Coronary artery (tissue), 2 donors: ENCODE data around the gene CCDC126.
"Not testable (repeated sequence)": the region's sequence is repeated elsewhere in the genome, so short reads cannot be mapped to it uniquely, and the experiment has no call there.

Source experiments
- DNase-seq: peaks from one replicate; pipeline ENCODE4 v3.0.0-alpha.2; 2017; ENCODE audit warnings: low spot score
- H3K27ac ChIP-seq, 2 donors: fragments of 200-600 bp; sonication (generic); one replicate each; pipeline ENCODE4 v1.5.1; 2016 to 2019
- H3K4me3 ChIP-seq: fragments of 200-600 bp; sonication (generic); 2 replicates; pipeline ENCODE4 v1.5.1; 2016; ENCODE audit warnings: mild to moderate bottlenecking, moderate library complexity
- CTCF ChIP-seq: fragments of 200-600 bp; sonication (generic); IDR thresholded peaks from one replicate; pipeline ENCODE4 v1.5.1; 2019; ENCODE audit warnings: antibody characterized with exemption

Gene CCDC126, protein sequence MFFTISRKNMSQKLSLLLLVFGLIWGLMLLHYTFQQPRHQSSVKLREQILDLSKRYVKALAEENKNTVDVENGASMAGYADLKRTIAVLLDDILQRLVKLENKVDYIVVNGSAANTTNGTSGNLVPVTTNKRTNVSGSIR

DNA sequence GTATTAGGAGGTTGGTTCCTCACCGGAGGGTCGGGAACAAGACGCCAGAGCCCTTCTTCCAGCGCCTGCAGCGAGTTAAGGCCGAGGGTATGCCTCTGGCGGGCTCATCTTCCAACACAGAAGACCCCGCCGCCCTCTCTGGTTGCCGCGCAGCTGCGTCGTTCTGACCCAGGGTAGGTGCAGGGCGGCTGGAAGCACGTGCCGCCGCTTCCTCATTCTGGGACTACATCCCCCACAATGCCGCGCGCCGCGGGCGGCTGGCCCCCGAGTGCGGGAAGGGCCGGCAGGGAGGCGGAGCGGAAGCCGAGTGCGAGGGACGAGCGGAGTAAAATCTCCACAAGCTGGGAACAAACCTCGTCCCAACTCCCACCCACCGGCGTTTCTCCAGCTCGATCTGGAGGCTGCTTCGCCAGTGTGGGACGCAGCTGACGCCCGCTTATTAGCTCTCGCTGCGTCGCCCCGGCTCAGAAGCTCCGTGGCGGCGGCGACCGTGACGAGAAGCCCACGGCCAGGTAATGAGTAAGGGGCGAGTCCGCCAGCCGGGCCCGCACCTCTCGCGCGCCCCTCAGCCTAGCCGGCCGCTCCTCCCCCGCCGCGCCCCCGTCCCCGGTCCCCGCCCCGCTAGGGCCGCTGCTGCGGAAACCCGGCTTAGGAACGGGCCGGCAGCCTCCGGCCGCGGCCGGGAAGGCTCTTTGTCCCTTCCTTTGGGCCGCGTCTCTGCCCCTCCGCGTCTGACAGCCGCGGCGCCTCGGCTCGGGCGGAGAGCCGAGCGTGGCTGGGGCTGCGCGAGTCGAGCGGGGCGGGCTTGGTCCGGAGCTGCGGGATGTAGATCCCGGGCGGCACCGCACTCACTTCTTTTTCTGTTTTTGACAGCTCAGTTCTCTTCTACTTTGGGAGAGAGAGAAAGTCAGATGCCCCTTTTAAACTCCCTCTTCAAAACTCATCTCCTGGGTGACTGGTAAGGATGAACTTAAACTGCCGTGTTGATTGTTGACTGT is at the start of gene CCDC126:
CCDC126 (plus strand) TSS at position 289 of the 998 bp plus-strand sequence. CDS start 13,934 bp downstream, outside the sequence.
- peak within 1 kb of the TSS; percentile 98 for H3K4me3 ChIP-seq
- DNase-seq = peak; percentile 92
- peak within 1 kb of the TSS; percentile 96 to 100 for H3K27ac ChIP-seq
- no peak for TF ChIP-seq CTCF

GRCh38 chr7:23547662-23548061 is 49.5 kb upstream of the CCDC126 start:
- Histone ChIP-seq H3K4me3 (no peak overlapping the region), H3K27ac (no peak overlapping the region)
- TF ChIP-seq CTCF = no peak
- DNase-seq = no peak

DNA sequence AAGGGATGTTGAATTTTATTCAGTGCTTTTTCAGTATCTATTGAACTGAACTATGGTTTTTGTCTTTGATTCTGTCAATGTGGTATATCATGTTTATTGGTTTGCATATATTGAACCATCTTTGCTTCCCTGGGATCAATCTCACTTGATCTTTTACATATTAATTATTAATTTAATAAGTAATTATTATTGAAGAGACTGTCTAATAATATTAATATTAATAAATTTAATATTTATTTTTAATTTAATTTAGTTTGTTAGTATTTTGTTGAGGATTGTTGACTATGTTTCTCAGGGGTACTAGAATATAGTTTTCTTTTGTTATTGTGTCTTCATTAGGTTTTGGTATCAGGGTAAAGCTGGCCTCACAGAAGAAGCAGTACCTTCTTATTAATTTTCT is 38.9 kb upstream of the CCDC126 start:
- no peak for TF ChIP-seq CTCF
- H3K4me3 ChIP-seq = no peak overlapping the region
- DNase-seq = no peak
- no peak overlapping the region for H3K27ac ChIP-seq

- peak overlapping the region; percentile 18 for H3K4me3 ChIP-seq
- no peak for DNase-seq
- H3K27ac ChIP-seq = no peak overlapping the region
- peak; percentile 54 for TF ChIP-seq CTCF
Measured at GRCh38 chr7:23570592-23571200, 26.5 kb upstream of the CCDC126 start.

DNA sequence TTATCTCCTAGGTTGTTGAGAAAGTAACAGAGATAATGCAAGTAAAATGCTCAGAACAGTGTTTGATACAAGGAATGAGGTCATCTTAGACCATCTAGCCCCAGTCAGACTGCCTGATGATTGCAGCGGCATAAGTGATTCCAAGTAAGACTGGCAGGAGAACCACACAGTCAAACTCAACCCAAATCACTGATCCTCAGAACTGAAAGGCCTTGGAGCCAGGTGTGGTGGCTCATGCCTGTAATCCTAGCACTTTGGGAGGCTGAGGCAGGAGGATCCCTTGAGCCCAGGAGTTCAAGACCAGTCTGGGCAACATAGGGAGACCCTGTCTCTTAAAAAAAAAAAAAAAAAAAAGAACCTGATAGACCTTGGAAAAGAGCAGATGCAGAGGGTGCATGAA is 15.2 kb upstream of the CCDC126 start:
- not testable (repeated sequence) for DNase-seq, H3K27ac ChIP-seq, H3K4me3 ChIP-seq

DNA sequence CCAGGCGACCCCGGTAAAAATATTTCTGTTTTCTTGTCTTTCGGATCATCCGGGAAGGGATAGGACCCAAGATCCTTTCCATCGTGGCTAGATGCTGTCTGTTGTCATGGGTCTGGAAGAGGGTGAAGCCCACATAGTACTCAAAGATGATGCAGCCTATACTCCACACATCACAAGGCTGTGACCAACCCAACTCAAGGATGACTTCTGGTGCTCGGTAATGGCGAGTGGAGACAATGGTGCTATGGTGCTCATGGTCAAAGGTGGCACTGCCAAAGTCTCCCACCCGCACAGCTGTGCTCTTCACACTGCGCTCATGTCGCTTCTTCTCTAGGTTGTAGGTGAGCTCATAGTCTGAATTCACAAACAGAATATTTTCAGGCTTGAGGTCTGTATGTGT is 11.9 kb upstream of the CCDC126 start:
- not testable (repeated sequence) for H3K27ac ChIP-seq, H3K4me3 ChIP-seq, DNase-seq

GRCh38 chr7:23586159-23586558 is 11.0 kb upstream of the CCDC126 start:
- no peak overlapping the region for H3K27ac ChIP-seq
- no peak for DNase-seq
- H3K4me3 ChIP-seq = no peak overlapping the region
- no peak for TF ChIP-seq CTCF
